ENCODE measurements around the gene NEDD4L. TPM values are rescaled to one million over a fixed set of nuclear protein-coding genes. Genes with fewer than 3 reads are reported as not detected.

Gene NEDD4L
- total and polyA plus RNA-seq, 2 experiments from 2014 or later: 36.2 to 72.3 TPM

DNA sequence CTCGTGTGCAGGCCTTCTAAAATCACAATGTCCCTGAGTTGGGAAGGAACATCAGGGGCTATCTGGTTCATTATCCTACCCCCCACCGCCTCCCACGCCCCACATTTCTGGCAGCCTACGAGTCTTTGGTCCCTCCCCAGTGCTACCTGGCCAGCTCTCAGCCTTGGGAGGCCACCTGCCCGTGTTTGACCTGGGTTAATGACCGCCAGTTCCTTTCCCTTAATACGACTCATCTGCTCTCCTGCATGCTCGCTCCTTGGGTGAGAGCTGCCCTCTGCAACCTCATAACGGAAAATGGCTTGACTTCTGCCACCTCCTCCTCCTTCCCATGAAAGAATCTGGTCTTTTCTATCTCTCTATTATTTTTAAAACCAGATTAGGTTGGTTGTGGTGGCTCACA, 112.5 kb downstream of the NEDD4L start:
- H3K27ac ChIP-seq (ENCODE audit: low read depth): no peak overlapping the region; the same call in 1 of the 2 replicates
- H3K4me1 ChIP-seq (ENCODE audit: insufficient read depth): no peaks in the 10 kb centered on the region
- H3K79me2 ChIP-seq (replicated peaks; ENCODE audit: insufficient read depth): peaks cover 79% of the 10 kb centered on the region
- no peaks in the 10 kb centered on the region for H3K9me2 ChIP-seq (ENCODE audit: insufficient read depth)
- H3K4me1 Mint-ChIP-seq: peaks cover 14% of the 10 kb centered on the region; the same call in 2 of the 3 replicates
- H3K27me3 ChIP-seq (ENCODE audit: insufficient read depth): no peaks in the 10 kb centered on the region
- no peak overlapping the region for H3K4me2 ChIP-seq
- H3K36me3 ChIP-seq (ENCODE audit: insufficient read depth): no peaks in the 10 kb centered on the region
- no peaks in the 10 kb centered on the region for H3K36me3 Mint-ChIP-seq (ENCODE audit: low read depth)
- DNase-seq (ENCODE audit: low spot score): no peak
- H3F3A ChIP-seq (replicated peaks; ENCODE audit: low read depth): no peaks in the 10 kb centered on the region
- TF ChIP-seq ZNF331 (CRISPR knock-in tag; IDR thresholded peaks at IDR 0.05; ENCODE audit: low read depth): no peak
- no peak for TF ChIP-seq JUNB (IDR thresholded peaks at IDR 0.05; ENCODE audit: unreplicated experiment)
- no peak for TF ChIP-seq POLR2AphosphoS5 (IDR thresholded peaks at IDR 0.05; ENCODE audit: low read depth)
- TF ChIP-seq EZH2phosphoT487 (IDR thresholded peaks at IDR 0.05; ENCODE audit: unreplicated experiment): no peak
- TF ChIP-seq ZNF114 (CRISPR knock-in tag; IDR thresholded peaks at IDR 0.05): no peak
- TF ChIP-seq, protein P1, sequence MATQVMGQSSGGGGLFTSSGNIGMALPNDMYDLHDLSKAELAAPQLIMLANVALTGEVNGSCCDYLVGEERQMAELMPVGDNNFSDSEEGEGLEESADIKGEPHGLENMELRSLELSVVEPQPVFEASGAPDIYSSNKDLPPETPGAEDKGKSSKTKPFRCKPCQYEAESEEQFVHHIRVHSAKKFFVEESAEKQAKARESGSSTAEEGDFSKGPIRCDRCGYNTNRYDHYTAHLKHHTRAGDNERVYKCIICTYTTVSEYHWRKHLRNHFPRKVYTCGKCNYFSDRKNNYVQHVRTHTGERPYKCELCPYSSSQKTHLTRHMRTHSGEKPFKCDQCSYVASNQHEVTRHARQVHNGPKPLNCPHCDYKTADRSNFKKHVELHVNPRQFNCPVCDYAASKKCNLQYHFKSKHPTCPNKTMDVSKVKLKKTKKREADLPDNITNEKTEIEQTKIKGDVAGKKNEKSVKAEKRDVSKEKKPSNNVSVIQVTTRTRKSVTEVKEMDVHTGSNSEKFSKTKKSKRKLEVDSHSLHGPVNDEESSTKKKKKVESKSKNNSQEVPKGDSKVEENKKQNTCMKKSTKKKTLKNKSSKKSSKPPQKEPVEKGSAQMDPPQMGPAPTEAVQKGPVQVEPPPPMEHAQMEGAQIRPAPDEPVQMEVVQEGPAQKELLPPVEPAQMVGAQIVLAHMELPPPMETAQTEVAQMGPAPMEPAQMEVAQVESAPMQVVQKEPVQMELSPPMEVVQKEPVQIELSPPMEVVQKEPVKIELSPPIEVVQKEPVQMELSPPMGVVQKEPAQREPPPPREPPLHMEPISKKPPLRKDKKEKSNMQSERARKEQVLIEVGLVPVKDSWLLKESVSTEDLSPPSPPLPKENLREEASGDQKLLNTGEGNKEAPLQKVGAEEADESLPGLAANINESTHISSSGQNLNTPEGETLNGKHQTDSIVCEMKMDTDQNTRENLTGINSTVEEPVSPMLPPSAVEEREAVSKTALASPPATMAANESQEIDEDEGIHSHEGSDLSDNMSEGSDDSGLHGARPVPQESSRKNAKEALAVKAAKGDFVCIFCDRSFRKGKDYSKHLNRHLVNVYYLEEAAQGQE (IDR thresholded peaks at IDR 0.05; ENCODE audit: unreplicated experiment): no peak
- TF ChIP-seq, protein P2, sequence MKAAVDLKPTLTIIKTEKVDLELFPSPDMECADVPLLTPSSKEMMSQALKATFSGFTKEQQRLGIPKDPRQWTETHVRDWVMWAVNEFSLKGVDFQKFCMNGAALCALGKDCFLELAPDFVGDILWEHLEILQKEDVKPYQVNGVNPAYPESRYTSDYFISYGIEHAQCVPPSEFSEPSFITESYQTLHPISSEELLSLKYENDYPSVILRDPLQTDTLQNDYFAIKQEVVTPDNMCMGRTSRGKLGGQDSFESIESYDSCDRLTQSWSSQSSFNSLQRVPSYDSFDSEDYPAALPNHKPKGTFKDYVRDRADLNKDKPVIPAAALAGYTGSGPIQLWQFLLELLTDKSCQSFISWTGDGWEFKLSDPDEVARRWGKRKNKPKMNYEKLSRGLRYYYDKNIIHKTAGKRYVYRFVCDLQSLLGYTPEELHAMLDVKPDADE (IDR thresholded peaks at IDR 0.05): no peak
- no peak for TF ChIP-seq STAT1 (IDR thresholded peaks at IDR 0.05; ENCODE audit: unreplicated experiment)
- no peak for TF ChIP-seq CREB1 (CRISPR knock-in tag; IDR thresholded peaks at IDR 0.05; ENCODE audit: low read depth)
- TF ChIP-seq EZH2 (IDR thresholded peaks at IDR 0.05; ENCODE audit: low read depth, unreplicated experiment): no peak
- TF ChIP-seq, protein P3, sequence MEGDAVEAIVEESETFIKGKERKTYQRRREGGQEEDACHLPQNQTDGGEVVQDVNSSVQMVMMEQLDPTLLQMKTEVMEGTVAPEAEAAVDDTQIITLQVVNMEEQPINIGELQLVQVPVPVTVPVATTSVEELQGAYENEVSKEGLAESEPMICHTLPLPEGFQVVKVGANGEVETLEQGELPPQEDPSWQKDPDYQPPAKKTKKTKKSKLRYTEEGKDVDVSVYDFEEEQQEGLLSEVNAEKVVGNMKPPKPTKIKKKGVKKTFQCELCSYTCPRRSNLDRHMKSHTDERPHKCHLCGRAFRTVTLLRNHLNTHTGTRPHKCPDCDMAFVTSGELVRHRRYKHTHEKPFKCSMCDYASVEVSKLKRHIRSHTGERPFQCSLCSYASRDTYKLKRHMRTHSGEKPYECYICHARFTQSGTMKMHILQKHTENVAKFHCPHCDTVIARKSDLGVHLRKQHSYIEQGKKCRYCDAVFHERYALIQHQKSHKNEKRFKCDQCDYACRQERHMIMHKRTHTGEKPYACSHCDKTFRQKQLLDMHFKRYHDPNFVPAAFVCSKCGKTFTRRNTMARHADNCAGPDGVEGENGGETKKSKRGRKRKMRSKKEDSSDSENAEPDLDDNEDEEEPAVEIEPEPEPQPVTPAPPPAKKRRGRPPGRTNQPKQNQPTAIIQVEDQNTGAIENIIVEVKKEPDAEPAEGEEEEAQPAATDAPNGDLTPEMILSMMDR (conservative IDR thresholded peaks at IDR 0.05; ENCODE audit: low read depth in 2 of 2): no peak
- TF ChIP-seq NANOG (IDR thresholded peaks at IDR 0.05; ENCODE audit: borderline replicate concordance): no peak
- TF ChIP-seq, protein P4, sequence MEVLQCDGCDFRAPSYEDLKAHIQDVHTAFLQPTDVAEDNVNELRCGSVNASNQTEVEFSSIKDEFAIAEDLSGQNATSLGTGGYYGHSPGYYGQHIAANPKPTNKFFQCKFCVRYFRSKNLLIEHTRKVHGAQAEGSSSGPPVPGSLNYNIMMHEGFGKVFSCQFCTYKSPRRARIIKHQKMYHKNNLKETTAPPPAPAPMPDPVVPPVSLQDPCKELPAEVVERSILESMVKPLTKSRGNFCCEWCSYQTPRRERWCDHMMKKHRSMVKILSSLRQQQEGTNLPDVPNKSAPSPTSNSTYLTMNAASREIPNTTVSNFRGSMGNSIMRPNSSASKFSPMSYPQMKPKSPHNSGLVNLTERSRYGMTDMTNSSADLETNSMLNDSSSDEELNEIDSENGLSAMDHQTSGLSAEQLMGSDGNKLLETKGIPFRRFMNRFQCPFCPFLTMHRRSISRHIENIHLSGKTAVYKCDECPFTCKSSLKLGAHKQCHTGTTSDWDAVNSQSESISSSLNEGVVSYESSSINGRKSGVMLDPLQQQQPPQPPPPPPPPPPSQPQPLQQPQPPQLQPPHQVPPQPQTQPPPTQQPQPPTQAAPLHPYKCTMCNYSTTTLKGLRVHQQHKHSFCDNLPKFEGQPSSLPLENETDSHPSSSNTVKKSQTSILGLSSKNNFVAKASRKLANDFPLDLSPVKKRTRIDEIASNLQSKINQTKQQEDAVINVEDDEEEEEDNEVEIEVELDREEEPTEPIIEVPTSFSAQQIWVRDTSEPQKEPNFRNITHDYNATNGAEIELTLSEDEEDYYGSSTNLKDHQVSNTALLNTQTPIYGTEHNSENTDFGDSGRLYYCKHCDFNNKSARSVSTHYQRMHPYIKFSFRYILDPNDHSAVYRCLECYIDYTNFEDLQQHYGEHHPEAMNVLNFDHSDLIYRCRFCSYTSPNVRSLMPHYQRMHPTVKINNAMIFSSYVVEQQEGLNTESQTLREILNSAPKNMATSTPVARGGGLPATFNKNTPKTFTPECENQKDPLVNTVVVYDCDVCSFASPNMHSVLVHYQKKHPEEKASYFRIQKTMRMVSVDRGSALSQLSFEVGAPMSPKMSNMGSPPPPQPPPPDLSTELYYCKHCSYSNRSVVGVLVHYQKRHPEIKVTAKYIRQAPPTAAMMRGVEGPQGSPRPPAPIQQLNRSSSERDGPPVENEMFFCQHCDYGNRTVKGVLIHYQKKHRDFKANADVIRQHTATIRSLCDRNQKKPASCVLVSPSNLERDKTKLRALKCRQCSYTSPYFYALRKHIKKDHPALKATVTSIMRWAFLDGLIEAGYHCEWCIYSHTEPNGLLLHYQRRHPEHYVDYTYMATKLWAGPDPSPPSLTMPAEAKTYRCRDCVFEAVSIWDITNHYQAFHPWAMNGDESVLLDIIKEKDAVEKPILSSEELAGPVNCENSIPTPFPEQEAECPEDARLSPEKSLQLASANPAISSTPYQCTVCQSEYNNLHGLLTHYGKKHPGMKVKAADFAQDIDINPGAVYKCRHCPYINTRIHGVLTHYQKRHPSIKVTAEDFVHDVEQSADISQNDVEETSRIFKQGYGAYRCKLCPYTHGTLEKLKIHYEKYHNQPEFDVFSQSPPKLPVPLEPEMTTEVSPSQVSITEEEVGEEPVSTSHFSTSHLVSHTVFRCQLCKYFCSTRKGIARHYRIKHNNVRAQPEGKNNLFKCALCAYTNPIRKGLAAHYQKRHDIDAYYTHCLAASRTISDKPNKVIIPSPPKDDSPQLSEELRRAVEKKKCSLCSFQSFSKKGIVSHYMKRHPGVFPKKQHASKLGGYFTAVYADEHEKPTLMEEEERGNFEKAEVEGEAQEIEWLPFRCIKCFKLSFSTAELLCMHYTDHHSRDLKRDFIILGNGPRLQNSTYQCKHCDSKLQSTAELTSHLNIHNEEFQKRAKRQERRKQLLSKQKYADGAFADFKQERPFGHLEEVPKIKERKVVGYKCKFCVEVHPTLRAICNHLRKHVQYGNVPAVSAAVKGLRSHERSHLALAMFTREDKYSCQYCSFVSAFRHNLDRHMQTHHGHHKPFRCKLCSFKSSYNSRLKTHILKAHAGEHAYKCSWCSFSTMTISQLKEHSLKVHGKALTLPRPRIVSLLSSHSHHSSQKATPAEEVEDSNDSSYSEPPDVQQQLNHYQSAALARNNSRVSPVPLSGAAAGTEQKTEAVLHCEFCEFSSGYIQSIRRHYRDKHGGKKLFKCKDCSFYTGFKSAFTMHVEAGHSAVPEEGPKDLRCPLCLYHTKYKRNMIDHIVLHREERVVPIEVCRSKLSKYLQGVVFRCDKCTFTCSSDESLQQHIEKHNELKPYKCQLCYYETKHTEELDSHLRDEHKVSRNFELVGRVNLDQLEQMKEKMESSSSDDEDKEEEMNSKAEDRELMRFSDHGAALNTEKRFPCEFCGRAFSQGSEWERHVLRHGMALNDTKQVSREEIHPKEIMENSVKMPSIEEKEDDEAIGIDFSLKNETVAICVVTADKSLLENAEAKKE (CRISPR knock-in tag; IDR thresholded peaks at IDR 0.05): no peak
- ATAC-seq: no peak
- no peaks in the 10 kb centered on the region for H3K9me3 Mint-ChIP-seq
- H3K27me3 Mint-ChIP-seq (ENCODE audit: insufficient read depth, low read depth, poor library complexity): peaks cover 2% of the 10 kb centered on the region
- H3K4me3 Mint-ChIP-seq: no peak overlapping the region
- H4K20me1 ChIP-seq (replicated peaks; ENCODE audit: insufficient read depth): peaks cover 22% of the 10 kb centered on the region
- H3K27ac Mint-ChIP-seq: no peak overlapping the region
- H2AFZ ChIP-seq: no peak overlapping the region
- H3K4me3 ChIP-seq: no peak overlapping the region
